PFSK-1 (cell line): ENCODE measurements around the gene SNX17.

Experiments
- POLR2AphosphoS5 ChIP-seq: IDR thresholded peaks from 2 replicates; pipeline ENCODE4 v1.6.1; 2012; ENCODE audit warnings: low read depth, mild to moderate bottlenecking, control low read depth, low read length, moderate library complexity
- REST ChIP-seq, 2 experiments: IDR thresholded peaks; 2 replicates each; pipeline versions ENCODE4 v1.6.1 to v1.8.0; 2011 to 2012; ENCODE audit warnings: low read depth in 2 of 2, low read length in 2 of 2, control low read depth in 1 of 2, inconsistent platforms in 1 of 2, mild to moderate bottlenecking in 1 of 2, moderate library complexity in 1 of 2; ENCODE audit not compliant: insufficient read depth in 1 of 2
- TAF1 ChIP-seq: IDR thresholded peaks from 2 replicates; pipeline ENCODE4 v1.6.1; 2012; ENCODE audit warnings: low read length, control low read depth, borderline replicate concordance; ENCODE audit not compliant: insufficient read depth

DNA sequence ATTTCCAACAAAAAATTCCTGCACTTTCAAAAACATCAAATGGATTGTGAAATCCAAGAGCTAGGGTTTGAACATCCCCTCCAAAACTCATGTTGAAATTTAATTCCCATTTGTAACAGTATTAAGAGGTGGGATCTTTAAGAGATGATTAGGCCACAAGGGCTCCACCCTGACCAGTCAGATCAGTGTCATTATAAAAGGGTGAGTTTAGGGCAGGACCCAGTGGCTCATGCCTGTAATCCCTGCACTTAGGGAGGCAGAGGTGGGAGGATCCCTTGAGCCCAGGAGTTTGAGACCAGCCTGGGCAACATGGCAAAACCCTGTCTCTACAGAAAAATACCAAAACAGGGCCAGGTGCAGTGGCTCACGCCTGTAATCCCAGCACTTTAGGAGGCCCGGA is 22.8 kb upstream of the SNX17 start:
- TF ChIP-seq POLR2AphosphoS5: no peak
- TF ChIP-seq REST (IDR thresholded peaks at IDR 0.05; ENCODE audit: insufficient read depth in 1 of 2, low read depth in 2 of 2, low read length in 2 of 2): no peak
- no peak for TF ChIP-seq TAF1
